Cerebellar cortex (tissue), 1 donor: ENCODE data around the gene CDC20.
"Not testable (repeated sequence)": the region's sequence is repeated elsewhere in the genome, so short reads cannot be mapped to it uniquely, and the experiment has no call there.

ENCODE experiments used
- DNase-seq: peaks from one replicate; pipeline ENCODE4 v3.0.0-alpha.2; 2015; ENCODE audit warnings: low spot score

Gene CDC20

GRCh38 chr1:43383449-43383848 lies 24.7 kb downstream of the CDC20 start:
- no peak for DNase-seq

GRCh38 chr1:43386676-43387075 lies 27.9 kb downstream of the CDC20 start:
- no peak for DNase-seq

GRCh38 chr1:43387976-43388599 lies 29.3 kb downstream of the CDC20 start:
- DNase-seq: no peak

GRCh38 chr1:43388613-43389012 lies 29.8 kb downstream of the CDC20 start:
- DNase-seq: no peak

- DNase-seq: peak; percentile 97
Measured at GRCh38 chr1:43389326-43390313, 30.8 kb downstream of the CDC20 start, which contains the start of the genes MED8 and SZT2. Gene MED8 (minus strand): TSS chr1:43389800. CDS start chr1:43389764, 36 bp downstream. Gene SZT2 (plus strand): TSS chr1:43389899. CDS start chr1:43389969, 70 bp downstream.

- DNase-seq: no peak
Measured at GRCh38 chr1:43392702-43393101, 33.9 kb downstream of the CDC20 start.

- no peak for DNase-seq
Measured at GRCh38 chr1:43395523-43395922, 36.7 kb downstream of the CDC20 start.

GRCh38 chr1:43396059-43396458 lies 37.3 kb downstream of the CDC20 start:
- no peak for DNase-seq

- no peak for DNase-seq
Measured at GRCh38 chr1:43398227-43398626, 39.4 kb downstream of the CDC20 start.

- not testable (repeated sequence) for DNase-seq
Measured at GRCh38 chr1:43400441-43400840, 41.7 kb downstream of the CDC20 start.

GRCh38 chr1:43402089-43402865 lies 43.5 kb downstream of the CDC20 start:
- DNase-seq: no peak

GRCh38 chr1:43404353-43404752 lies 45.6 kb downstream of the CDC20 start:
- DNase-seq: no peak

- DNase-seq: no peak
Measured at GRCh38 chr1:43405219-43405875, 46.6 kb downstream of the CDC20 start.

GRCh38 chr1:43405876-43406234 lies 47.1 kb downstream of the CDC20 start:
- DNase-seq: no peak

- no peak for DNase-seq
Measured at GRCh38 chr1:43410571-43410970, 51.8 kb downstream of the CDC20 start.
